BJ (cell line): ENCODE data around the gene EGR2. TPM values are rescaled to one million over a fixed set of nuclear protein-coding genes. Genes with fewer than 3 reads are reported as not detected.

Experiments used
- CTCF ChIA-PET: fragments of 350-600 bp; formaldehyde crosslinking; extraction: SDS; loops from one replicate; lab custom pipeline; 2021; ENCODE audit warnings: antibody characterized with exemption, inconsistent platforms; lab: Yijun Ruan, JAX
- POLR2A ChIA-PET: fragments of 300-600 bp; sonication (Branson Sonifier 250); formaldehyde crosslinking; extraction: SDS; loops from one replicate; lab custom pipeline; 2021; ENCODE audit warnings: antibody characterized with exemption; lab: Charles Lee
- DNase-seq: peaks from one replicate; pipeline ENCODE4 v3.0.0-alpha.2; 2011; ENCODE audit warnings: low read depth
- H3K27me3 ChIP-seq: 2 replicates; pipeline ENCODE4 v1.6.0; 2011; ENCODE audit warnings: low read length; ENCODE audit not compliant: control insufficient read depth, insufficient read depth
- H3K36me3 ChIP-seq: 2 replicates; pipeline ENCODE4 v1.5.1; 2011; ENCODE audit warnings: low read length; ENCODE audit not compliant: control insufficient read depth, insufficient read depth
- H3K4me3 ChIP-seq: 2 replicates; pipeline ENCODE4 v1.5.1; 2011; ENCODE audit warnings: low read depth, mild to moderate bottlenecking, control low read depth, low read length
- CTCF ChIP-seq: IDR thresholded peaks from 2 replicates; pipeline ENCODE4 v1.5.1; 2011; ENCODE audit warnings: low read depth, mild to moderate bottlenecking, control low read depth, inconsistent platforms, low read length, moderate library complexity; ENCODE audit not compliant: insufficient read depth
- polyA plus RNA-seq: library from polyadenylated mRNA; depleted of rRNA; stranded (reverse); fragments of >200 nt; gene quantifications from 2 replicates; pipeline ENCODE4 v1.2.3, GENCODE V29; 2011

The EGR2 gene
- polyA plus RNA-seq, 1 experiment, result 1.9 TPM

DNA sequence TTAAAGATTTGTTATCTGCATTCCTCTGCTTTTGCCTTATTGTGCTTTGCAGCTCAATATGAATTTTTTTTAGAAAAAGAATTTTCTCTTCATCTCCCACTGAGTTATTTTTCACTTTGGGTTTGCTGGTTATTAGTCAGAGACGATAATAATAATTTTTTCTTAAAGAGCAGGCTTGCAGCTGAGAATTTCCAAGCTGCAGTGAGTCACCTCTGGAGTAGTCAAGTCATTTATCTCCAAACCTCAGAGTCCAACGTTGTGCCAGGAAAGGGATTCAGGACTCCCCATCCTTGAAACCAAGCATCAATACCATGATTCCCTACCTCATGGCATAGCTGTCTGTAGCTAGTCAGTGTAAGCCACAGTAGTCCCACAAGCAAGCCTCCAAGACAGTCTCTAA lies 15.2 kb upstream of the EGR2 start:
- ChIA-PET POLR2A (interaction anchor here (0.6 kb wide), 1 partner anchor 14 kb away, joined by 4 read pairs; no protein-coding TSS in a partner anchor), CTCF (interaction anchor here (0.6 to 1.0 kb wide), 3 partner anchors 12 to 327 kb away, joined by 3 to 5 read pairs (median 3); no protein-coding TSS in a partner anchor)
- TF ChIP-seq CTCF, result no peak
- H3K4me3 ChIP-seq, result no peak overlapping the region
- H3K36me3 ChIP-seq, result no peaks in the 10 kb centered on the region
- peaks cover 2% of the 10 kb centered on the region for H3K27me3 ChIP-seq
- DNase-seq, result no peak

GRCh38 chr10:62830679-62831078 lies 14.5 kb upstream of the EGR2 start:
- ChIA-PET CTCF (interaction anchor here (0.8 to 2.1 kb wide), 3 partner anchors 12 to 93 kb away, joined by 3 to 9 read pairs (median 3); partner anchors contain the start of gene ADO), POLR2A (no interaction called here)
- DNase-seq, result no peak
- no peak for TF ChIP-seq CTCF
- Histone ChIP-seq H3K4me3 (no peak overlapping the region), H3K27me3 (peaks cover 2% of the 10 kb centered on the region), H3K36me3 (no peaks in the 10 kb centered on the region)

DNA sequence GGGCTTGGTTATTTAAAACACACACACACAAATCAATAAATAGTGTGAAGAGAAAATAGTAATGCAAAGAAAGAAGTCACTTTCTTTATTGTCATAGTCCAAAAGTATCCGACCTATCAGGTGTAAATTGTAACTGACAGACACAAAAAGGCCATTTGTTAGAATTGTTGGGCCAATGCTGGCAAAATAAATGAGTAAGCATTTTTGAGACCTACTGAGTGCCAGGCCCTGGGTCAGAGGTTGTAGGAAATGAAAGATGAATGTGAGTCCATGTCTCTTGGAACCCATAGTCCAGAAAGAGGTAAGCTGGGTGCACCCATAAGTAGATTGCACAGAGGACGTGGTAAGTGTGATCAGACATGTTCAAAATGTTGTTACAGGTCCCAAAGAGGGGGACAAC lies 13.5 kb upstream of the EGR2 start:
- TF ChIP-seq CTCF, result no peak
- no peak overlapping the region for H3K4me3 ChIP-seq
- H3K36me3 ChIP-seq, result no peaks in the 10 kb centered on the region
- H3K27me3 ChIP-seq, result peaks cover 2% of the 10 kb centered on the region
- CTCF ChIA-PET, result interaction anchor here (1.0 to 2.1 kb wide), 2 partner anchors 10 to 25 kb away, joined by 3 to 9 read pairs; partner anchors contain the start of gene ADO
- DNase-seq, result no peak
- POLR2A ChIA-PET, result no interaction called here

DNA sequence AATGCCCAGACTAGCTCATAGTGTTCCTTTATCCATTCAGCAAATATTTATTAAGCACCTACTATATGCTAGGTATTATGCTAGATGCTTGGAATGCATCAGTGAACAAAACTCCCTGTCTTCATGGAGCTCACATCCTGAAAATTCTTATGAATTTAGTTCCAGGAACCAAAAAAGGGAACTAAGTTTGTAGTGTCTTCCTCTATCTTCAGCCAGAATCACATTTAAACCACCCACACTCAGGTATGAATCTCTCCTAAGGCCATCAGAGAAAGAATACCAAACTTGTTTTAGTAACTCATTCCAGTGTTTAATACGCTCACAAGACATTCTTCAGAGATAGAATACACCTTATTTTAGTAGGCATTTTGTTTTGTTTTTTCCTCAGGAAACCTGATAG lies 10.1 kb upstream of the EGR2 start:
- H3K36me3 ChIP-seq, result no peaks in the 10 kb centered on the region
- no peak for TF ChIP-seq CTCF
- POLR2A ChIA-PET, result no interaction called here
- H3K27me3 ChIP-seq, result peaks cover 6% of the 10 kb centered on the region
- no peak overlapping the region for H3K4me3 ChIP-seq
- CTCF ChIA-PET, result interaction anchor here (1.5 kb wide), 1 partner anchor 9 kb away, joined by 6 read pairs; the partner anchor contains the start of gene EGR2
- no peak for DNase-seq

GRCh38 chr10:62820586-62820985 lies 4.4 kb upstream of the EGR2 start:
- ChIA-PET POLR2A (no interaction called here), CTCF (interaction anchor here (1.3 to 6.5 kb wide), 2 partner anchors 226 to 383 kb away, joined by 3 to 41 read pairs; no protein-coding TSS in a partner anchor)
- Histone ChIP-seq H3K27me3 (peaks cover 18% of the 10 kb centered on the region), H3K36me3 (no peaks in the 10 kb centered on the region), H3K4me3 (no peak overlapping the region)
- no peak for TF ChIP-seq CTCF
- no peak for DNase-seq
